Stimulated activated CD4-positive, alpha-beta T cell treated with anti-CD3 and anti-CD28 coated beads, TNF-alpha, amount 100 ng/mL, for 48 hours (primary cell): Measurements from ENCODE around the gene CD2BP2.
"Not testable (repeated sequence)": the region's sequence is repeated elsewhere in the genome, so short reads cannot be mapped to it uniquely, and the experiment has no call there.

ENCODE experiments used
- DNase-seq, 3 donors: peaks; one replicate each; pipeline ENCODE4 v3.0.0-alpha.2; 2020; ENCODE audit warnings: low read depth in 3 of 3

Gene CD2BP2

GRCh38 chr16:30358990-30359870, 4.1 kb upstream of the CD2BP2 start:
- DNase-seq, result no peak

GRCh38 chr16:30358577-30358936, 3.4 kb upstream of the CD2BP2 start:
- no peak for DNase-seq

GRCh38 chr16:30357715-30358576, 2.8 kb upstream of the CD2BP2 start:
- DNase-seq, result no peak

- DNase-seq, result no peak
Measured at GRCh38 chr16:30357085-30357714, 2.1 kb upstream of the CD2BP2 start.

GRCh38 chr16:30356401-30357084, 1.4 kb upstream of the CD2BP2 start:
- no peak for DNase-seq

- DNase-seq, result no peak
Measured at GRCh38 chr16:30355954-30356308, 823 bp upstream of the CD2BP2 start.

GRCh38 chr16:30354423-30355143, 525 bp downstream of the CD2BP2 start:
- DNase-seq, result no peak

GRCh38 chr16:30353438-30354129, 1.5 kb downstream of the CD2BP2 start:
- DNase-seq, result no peak

- no peak for DNase-seq
Measured at GRCh38 chr16:30352488-30353401, 2.4 kb downstream of the CD2BP2 start.

- DNase-seq, result no peak
Measured at GRCh38 chr16:30351586-30352419, 3.3 kb downstream of the CD2BP2 start.

GRCh38 chr16:30351001-30351441, 4.1 kb downstream of the CD2BP2 start:
- no peak for DNase-seq

- no peak for DNase-seq
Measured at GRCh38 chr16:30350134-30350871, 4.8 kb downstream of the CD2BP2 start.

- no peak for DNase-seq
Measured at GRCh38 chr16:30349675-30350074, 5.4 kb downstream of the CD2BP2 start.

GRCh38 chr16:30348929-30349328, 6.2 kb downstream of the CD2BP2 start:
- DNase-seq, result no peak

GRCh38 chr16:30348113-30348512, 7.0 kb downstream of the CD2BP2 start:
- no peak for DNase-seq

- no peak for DNase-seq
Measured at GRCh38 chr16:30346286-30346685, 8.8 kb downstream of the CD2BP2 start.

GRCh38 chr16:30343491-30343820, 11.7 kb downstream of the CD2BP2 start:
- not testable (repeated sequence) for DNase-seq
